AG09319 (cell line): ENCODE results near the gene KLC4.
"Not testable (repeated sequence)": the region's sequence is repeated elsewhere in the genome, so short reads cannot be mapped to it uniquely, and the experiment has no call there.

Experiments used
- DNase-seq: peaks from one replicate; pipeline ENCODE4 v3.0.0-alpha.2; 2010; ENCODE audit warnings: low read depth; ENCODE audit errors: extremely low read depth
- CTCF ChIP-seq: IDR thresholded peaks from 2 replicates; pipeline ENCODE4 v1.5.1; 2011; ENCODE audit warnings: low read depth, mild to moderate bottlenecking, inconsistent platforms, low read length, moderate library complexity

The KLC4 gene

GRCh38 chr6:43115365-43115764, 55.9 kb downstream of the KLC4 start:
- DNase-seq = no peak
- TF ChIP-seq CTCF = no peak

- not testable (repeated sequence) for DNase-seq
These were observed 58.0 kb downstream of the KLC4 start for GRCh38 chr6:43117466-43117865.

- no peak for TF ChIP-seq CTCF
- no peak for DNase-seq
These were observed 60.1 kb downstream of the KLC4 start for GRCh38 chr6:43119482-43119881.

- TF ChIP-seq CTCF = no peak
- DNase-seq = no peak
These were observed 60.8 kb downstream of the KLC4 start for GRCh38 chr6:43120101-43120763.

GRCh38 chr6:43120944-43121913, 61.8 kb downstream of the KLC4 start:
- peak; percentile 96 for DNase-seq

GRCh38 chr6:43122146-43122545, 62.7 kb downstream of the KLC4 start:
- TF ChIP-seq CTCF = no peak
- DNase-seq = no peak

More at GRCh38 chr6:43120944-43121913, 61.8 kb downstream of the KLC4 start:
- peak; percentile 23 for TF ChIP-seq CTCF

GRCh38 chr6:43123461-43124314, 64.3 kb downstream of the KLC4 start:
- TF ChIP-seq CTCF = no peak
- no peak for DNase-seq
